DMS 273 (cell line): ENCODE measurements around the gene IL10.
A peak's percentile ranks its signal among the peaks of the same experiment; 100 is the strongest.
"Not testable (repeated sequence)": the region's sequence is repeated elsewhere in the genome, so short reads cannot be mapped to it uniquely, and the experiment has no call there.

ENCODE experiments used
- DNase-seq: peaks from one replicate; lab custom pipeline; 2025; ENCODE audit not compliant: unreplicated experiment; lab: John Stamatoyannopoulos, UW

IL10 gene

DNA sequence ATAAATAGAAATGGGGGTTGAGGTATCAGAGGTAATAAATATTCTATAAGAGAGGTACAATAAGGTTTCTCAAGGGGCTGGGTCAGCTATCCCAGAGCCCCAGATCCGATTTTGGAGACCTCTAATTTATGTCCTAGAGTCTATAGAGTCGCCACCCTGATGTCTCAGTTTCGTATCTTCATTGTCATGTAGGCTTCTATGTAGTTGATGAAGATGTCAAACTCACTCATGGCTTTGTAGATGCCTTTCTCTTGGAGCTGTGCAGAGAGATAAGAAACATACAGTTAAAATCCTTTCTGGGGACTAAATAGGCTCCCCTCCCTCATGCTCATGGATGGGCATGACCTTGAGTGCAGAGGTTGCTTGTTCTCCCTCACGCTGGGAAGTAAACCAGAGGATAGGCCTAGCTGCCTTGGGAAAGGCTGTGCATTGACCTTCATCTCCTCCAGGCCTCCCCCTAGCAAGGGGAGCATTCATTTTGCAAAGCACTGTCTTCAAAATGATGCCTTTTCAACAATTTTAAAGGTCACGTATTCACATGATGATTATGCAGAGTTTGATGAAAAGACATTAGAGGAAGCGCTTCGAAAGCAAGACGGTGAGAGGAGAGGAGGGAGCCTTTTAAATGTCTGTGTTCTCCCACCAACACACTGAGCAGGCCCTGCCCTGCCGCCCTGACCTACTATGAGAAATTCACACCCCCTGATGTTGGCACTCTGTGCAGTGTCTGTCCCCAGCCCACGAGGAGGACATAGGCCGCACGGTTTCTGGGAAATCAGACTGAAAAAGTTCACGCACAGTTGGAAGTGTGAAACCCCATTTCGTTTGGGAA is 3.6 kb downstream of the IL10 start:
- no peak for DNase-seq

DNA sequence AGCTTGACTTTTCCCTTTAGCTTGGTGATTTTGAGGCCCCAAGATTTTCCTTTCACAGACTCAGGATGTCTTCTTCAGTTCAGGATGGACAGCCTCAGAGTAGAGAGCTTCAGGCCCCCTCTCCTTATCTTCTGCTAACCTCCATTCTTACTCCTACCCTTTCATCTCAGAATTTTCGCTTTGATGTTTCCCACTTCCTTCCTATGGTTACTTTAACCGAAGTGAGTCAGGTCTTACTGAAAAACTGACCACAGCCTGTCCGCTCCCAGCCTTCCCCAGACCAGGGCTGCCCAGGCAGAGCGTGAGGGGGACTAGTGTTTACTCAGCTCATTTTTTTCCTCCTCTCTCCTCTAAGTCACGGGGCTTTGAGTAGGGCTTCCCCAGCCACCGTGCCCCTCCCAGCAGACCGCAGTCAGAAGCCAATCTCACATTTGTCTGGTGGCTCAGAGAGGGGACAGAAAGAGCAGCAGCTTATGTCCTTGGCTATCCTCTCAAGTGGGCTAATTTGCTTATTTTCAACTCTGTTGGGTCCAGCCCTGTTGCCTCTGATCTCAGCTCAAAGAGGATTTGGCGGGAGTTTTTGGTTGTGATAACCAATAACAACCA is 5.9 kb downstream of the IL10 start:
- DNase-seq = no peak

DNA sequence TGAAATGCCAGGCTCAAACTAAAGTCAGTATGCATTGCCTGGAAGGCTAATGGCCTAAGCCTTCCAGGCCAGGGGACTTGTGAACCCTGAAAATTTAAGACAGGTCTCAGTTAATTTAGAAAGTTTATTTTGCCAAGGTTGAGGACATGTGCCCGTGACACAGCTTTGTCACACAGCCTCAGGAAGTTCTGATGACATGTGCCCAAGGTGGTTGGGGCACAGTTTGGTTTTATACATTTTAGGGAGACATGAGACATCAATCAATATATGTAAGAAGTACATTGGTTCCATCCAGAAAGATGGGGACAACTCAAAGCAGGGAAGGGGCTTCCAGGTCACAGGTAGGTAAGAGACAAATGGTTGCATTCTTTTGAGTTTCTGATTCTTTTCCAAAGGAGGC is 6.5 kb downstream of the IL10 start:
- not testable (repeated sequence) for DNase-seq

DNA sequence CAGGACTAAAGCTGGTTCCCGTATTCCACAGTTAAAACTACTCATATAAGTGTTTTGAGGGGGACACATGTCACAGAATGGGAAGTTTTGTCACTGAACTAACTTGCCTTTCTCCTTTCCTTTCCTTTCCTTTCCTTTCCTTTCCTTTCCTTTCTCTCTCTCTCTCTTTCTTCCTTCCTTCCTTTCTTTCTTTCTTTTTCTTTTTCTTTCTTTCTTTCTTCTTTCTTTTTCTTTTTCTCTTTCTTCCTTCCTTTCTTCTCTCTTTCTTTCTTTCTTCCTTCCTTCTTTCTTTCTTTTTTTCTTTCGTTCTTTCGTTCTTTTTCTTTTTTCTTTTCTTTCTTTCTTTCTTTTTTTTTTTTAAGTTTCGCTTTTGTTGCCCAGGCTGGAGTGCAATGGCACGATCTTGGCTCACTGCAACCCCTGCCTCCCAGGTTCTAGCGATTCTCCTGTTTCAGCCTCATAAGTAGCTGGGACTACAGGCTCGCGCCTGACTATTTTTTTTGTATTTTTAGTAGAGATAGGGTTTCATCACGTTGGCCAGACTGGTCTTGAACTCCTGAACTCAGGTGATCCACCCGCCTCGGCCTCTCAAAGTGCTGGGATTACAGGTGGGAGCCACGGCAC is 9.4 kb downstream of the IL10 start:
- DNase-seq = not testable (repeated sequence)

DNA sequence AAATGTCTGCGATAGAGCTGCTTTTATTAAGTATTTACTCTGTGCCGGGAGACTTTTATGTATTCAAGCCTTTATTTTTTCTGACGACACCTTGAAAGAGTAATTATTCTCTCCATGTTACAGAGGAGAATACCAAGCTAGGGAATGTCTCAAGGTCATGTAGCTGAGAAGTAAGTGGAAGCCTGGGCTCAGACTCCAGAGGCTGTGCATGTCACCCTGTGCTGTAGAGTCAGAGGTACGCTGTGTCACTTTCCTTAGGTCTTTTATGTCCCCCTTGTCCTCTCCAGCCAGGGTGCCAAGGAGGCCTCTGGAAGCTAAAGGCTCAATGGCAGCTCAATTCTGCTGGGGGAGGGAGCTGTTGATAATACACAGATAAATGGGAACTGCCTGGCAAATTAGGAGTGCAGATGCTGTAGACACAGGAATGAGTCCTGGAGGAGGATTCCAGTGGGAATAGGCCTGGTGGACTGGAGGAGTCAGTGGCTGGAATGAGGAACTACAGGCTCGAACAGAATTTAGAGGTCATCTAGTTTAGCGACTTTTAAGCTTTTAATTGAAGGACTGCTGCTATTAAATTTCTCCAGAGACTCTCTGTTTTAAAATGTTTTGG is 11.0 kb downstream of the IL10 start:
- DNase-seq = peak; percentile 19

DNA sequence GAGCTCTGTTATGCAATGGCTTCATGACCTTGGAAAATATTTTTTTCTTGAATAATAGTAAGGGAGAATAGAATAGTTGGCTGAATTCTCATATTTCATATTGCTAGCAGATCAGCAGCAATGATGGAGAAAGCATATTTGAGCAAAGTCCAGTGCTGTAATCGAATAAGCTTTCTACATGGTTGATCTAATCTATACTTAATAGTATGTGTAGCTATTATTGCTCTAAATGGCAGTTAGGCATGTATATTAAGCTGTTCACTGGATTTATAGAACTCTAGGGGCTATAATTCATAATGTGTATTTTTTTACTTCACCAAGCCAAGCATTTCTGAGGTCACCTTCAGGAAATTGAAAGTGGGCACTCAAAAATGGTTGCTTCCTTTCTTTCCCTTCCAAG is 11.7 kb downstream of the IL10 start:
- no peak for DNase-seq

DNA sequence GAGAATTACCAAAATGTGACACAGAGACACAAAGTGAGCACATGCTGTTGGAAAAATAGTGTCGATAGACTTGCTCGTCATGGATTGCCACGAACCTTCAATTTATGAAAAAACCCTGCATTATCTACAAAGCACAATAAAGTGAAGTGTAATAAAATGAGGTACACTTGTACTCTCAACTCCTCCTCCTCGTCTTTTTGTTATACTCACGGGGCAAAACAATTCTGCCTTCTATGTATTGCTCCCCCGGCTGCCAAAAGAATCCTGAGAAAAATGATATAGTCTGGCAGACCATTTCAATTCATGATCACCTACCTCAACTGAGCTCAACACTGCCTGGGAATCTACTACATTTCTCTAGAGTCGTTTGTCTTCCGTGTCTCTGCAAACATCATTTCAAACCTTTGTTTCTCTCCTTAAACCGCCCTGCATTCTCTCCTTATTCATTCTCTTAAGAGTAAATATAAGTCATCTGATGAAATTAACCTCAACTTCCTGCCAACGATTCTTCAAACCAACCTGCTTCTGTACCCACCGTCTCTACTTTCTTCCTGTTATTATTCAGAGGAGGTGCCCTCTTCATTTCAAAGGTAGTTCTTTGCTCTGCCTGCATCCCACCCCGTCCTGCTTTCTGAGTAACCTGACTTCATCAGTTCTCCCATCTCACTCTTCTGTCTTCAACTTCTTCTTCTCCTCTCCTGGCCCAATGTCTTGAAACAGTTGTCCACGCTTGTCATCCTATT is 14.6 kb downstream of the IL10 start:
- DNase-seq = no peak

DNA sequence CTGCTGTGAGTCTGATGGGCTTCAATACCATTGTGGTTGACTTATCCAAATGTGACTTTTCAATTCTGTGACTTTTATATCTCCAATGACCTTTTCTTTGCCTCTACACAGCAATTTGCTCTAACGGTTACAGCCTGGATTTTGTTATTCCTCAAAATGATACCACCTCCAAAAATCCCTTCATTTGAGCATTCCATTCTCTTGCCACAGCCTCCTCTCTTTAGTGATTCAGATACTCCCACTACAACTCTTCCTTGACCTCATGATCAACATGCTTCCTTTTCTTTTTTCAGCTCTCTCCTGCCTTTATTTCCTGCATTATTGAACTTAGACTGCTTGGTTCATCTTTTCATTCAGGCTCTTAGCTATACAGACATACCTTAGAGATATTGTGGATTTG is 18.3 kb downstream of the IL10 start:
- DNase-seq = no peak

DNA sequence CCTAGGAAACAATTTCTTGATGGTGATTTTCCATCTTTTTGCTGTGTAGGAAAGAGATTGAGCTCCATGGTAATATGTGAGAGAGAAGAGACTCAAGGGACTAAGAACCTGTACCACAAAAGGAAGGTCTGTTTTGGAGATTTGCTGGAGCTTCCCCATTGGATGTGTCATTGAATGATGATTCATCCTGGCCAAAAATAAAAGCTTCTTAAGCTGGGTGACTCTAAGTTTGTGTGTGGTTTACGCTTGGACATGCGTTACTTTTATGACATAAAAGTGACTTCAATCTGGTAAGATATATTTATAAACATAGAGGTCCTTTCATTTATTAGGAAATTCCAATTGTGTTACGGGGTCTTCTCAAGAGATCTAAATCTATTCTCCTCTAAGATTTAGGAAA is 19.2 kb downstream of the IL10 start:
- DNase-seq = no peak

DNA sequence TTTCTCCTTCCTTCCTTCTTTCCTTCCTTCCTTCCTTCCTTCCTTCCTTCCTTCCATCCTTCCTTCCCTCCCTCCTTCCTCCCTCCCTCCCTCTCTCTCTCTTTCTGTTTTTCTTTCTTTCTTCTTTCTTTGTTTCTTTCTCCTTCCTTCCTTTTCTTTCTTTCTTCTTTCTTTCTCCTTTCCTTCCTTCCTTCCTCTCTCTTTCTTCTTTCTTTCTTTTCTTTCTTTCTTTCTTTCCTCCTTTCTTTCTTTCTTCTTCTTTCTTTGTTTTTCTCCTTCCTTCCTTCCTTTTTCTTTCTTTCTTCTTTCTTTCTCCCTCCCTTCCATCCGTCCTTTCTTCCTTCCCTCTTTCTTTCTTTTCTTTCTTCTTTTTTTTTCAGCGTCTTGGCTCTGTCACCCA is 19.8 kb downstream of the IL10 start:
- no peak for DNase-seq

DNA sequence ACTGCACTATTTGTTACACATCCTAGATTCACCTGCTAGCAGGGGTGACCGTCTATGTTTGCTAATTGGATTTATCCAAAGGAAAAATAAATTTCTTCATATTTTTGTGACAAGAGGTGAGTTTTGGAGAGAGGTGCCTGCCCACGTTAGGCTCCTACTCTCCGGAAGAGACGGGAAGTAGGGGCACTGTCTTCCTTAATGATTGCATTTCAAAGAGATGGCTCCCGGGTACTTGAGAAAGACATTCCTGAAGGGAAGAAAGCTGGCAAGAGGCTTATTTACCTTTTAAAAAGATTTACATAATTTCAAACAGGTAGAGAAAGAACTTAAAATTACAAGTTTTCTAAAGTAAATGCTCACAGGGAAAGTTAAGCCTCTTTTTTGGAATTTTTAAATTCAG is 20.4 kb downstream of the IL10 start:
- no peak for DNase-seq

DNA sequence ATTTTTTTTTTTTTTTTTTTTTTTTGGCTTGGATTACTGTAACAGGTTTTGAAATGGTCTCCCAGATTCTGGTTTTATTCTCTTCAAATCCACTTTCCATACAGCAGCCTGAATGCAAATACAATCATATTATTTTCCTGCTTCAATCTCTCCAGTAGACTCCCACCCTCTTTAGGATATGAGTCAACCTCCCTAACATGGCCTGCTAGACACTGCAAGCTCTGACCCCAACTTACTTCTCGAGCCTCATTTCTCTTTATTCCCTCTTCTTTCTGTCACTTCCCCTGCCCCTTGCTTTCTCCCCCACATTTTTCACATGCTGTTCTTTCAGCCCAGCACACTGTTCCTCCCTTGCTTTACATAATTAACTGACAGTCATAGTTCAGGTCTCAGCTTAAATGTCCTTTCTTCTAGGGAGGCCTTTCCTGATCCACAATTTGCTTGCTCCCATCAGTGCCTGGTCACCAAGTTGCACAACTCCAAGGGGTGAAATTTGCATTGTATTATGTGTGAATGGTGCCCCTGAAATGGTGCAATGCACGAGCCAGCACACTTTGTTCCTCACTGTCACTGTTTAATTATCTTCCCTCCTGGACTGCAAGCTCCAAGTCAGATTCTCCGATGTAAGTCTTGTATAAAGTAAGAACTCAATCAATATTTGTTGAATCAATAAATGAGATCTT is 23.8 kb downstream of the IL10 start:
- DNase-seq = peak; percentile 47

DNA sequence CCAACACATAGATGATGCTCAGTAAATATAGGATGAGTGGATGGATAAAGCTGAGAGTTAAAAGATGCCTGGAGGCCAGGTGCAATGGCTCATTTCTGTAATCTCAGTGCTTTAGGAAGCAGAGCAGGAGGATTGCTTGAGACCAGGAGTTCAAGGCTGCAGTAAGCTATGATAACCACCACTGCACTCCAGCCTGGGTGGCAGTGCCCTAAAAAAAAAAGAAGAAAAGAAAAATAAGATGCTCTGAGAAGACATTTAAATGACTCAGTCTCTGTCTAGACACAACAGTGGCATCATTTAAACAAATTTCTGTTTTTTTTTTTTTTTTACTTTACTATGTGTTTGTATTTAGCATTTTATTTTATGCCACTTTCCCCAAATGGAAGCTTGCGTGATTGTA is 27.0 kb downstream of the IL10 start:
- DNase-seq = no peak

DNA sequence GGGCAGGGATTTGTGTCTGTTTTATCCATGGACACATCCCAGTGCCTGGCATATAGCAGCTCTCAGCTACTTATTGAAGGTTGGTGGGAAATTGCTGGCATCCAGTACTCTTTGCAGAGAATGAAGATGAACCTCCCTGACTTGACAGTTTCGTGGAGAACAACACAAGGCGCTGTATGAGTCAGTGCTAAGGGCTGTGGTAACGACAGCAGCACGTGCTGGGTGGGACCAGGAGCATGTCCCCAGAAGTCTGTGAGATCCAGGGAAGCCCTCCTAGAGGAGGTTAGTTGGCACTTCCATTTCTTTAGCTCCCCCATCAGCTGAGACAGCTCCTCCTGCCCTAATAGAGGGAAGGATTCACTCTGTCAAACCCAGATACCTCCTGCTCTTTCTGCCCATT is 27.6 kb downstream of the IL10 start:
- DNase-seq = no peak

DNA sequence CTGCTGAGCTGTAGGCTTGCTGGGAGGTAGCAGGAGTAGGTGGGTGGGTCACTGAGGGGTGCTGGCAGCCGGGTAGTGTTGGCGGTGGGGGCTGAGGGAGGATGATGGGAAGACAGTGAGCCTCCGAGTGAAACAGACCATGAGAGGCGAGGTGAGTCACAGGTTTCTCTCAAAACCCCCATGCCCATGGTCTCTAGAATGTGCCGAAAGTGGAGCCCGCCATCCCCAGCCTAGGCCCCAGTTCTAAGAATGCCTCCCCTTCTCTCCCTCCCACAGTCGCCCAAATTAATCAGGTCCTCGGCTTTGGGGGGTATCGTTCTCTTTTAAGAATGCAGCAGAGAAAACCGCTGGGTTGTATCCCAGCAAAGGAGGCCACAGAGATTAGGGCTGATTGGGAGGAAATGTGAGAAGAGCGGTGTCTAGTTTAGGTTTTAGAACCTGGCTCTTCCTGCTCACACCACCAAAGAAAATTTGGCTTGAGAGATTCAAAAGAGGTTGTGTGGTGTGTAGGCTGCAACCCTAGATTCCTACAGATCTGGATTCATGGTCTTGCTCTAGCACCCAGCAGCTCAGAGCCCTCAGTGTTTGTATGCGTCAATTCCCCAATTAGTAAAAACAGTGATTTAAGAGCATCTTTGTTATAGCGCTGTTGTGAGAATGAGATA is 29.4 kb downstream of the IL10 start:
- DNase-seq = no peak

DNA sequence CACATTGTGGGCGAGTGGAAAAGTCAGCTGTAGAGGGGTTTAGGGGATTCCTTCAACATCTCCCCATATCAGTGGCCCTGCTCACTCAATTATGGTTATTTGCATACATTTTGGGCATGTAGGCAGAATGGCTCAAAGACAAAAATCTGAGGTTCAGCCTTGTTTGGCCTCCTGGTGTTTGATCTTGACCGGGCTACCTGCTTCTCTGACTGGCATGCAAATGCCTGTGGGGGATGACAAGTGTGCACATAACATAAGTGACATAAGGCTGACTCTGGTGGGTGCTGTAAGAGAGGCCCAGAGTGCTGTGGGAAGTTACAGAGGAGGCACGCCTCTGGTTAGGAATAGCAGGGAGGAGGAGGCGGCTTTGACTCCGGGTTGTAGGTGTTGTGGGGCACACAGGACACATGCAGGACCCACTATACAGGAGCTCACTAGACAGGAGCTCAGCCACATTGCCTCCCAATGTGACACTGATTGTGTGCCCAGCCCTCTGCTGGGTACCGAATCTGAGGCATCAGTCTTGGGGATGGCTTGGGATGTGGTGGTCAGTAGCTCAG is 31.1 kb downstream of the IL10 start:
- DNase-seq = no peak

DNA sequence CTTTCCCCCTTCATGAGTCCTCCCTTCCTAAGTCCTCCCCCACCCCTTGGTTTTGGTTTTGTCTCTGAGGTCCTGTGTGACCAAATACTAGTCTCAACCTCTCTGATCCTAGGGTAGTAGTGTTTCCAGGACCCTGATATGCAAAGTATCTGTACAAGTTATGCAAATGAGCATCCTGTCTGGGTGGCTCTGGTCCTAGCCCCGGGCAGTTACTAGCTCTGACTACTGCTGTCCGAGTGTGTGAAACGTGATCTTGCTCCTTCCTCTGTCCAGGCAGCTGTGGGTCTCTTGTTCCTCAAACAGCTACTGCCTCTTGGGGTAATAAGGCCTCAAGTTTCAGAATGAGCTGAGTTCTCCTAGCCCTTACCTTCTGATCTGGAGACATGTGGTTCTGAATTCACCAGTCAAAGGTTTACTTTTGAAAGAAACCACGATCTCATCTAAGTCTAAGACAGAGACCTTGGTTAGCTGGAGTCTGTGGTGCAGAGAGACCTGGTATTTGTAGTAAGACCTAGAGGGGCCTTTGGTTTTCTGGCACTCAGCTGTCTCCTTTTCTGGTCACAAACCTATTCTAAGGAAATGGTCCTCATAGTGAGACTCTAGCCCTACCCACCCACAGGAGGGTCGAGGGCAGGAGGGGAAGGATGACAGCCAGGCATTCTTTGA is 32.8 kb downstream of the IL10 start:
- DNase-seq = no peak

DNA sequence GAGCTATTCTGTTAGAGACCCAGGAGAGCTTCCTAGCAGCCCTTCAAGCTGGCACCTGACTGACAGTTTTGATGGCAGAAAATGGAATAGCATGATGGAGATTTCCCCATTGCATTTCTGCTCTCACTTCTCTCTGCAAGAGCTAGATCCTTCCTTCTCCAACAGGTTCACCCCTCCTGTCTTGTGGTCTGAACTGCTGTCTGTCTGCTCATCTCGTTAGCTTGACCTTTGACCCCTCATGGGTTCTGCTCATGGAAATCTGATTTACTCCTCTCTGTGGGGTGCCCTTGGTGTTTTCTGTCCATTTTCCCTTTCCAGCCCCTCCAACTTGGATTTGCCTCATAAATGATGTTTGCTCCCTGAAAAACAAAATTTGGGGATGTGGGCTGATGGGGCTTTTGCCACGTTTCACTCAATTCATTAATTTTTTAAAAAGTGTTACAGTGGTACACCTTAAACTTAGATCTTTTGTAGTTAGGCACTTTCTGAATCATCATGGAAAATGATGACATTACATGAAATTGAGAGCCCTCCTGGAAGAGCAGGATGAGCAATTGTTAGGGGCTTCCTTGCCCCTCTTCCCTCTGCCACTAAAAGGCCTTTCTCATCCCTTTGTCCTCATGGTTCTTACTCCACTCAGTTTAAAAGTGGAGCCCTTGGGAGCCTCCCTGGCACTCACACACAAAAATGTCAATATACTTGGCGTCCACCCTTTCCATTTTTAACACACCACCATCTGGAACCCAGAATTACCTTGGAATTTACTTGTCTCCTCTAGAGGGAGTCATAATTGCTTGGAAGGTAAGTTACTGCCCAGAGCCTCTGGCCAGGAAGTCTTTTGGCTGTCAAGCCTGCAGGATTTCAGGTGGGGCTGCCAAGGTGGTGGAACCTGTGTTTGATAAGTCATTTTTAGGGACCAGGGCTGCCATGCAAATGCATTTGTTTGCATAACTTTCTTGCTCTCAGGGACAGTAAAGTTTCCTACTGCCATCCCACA is 33.6 kb downstream of the IL10 start:
- peak; percentile 81 for DNase-seq
